ENCODE measurements around the gene DAPK2. TPM values are rescaled to one million over a fixed set of nuclear protein-coding genes. Genes with fewer than 3 reads are reported as not detected.
A peak's percentile ranks its signal among the peaks of the same experiment; 100 is the strongest.

The DAPK2 gene
- total RNA-seq, 2 donors from 2014 or later, result 13.8 to 40.4 TPM

DNA sequence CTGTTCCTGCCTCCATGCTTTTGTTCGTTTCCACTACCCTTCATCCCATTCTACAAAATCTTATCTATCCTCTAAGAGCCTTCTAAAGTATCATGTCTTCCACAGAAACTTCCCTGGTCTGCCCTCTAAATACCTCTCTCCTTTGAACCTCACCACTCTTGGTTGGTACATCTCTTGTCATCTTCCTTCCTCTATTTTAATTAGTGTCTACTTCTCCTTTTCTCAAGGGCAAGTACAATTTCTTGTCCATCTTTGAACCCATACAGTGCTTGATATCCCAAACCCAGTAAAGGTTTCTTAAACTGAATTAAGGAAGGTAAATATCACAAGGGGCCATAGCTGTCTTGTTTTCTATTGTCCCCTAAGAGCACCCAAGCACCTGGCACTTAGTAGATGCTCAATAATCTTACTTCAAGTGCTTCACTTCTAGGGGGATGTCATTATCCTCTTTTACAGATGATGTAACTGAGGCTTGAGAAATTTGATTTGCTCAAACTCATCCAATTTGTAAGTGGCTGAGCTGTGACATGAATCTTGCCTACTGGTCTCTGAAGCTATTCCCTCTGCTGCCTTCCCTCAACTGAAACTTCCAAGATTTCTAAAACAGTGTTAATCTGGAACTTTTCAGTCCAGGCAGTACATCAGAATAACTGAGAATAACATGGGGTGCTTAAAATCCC is 2.6 kb upstream of the DAPK2 start:
- Histone ChIP-seq H3K9me3 (no peaks in the 10 kb centered on the region), H3K36me3 (no peaks in the 10 kb centered on the region), H3K27ac (no peak overlapping the region), H3K4me3 (no peak overlapping the region), H3K27me3 (replicated peaks; ENCODE audit: insufficient read depth) (no peaks in the 10 kb centered on the region), H3K4me1 (replicated peaks) (no peaks in the 10 kb centered on the region)
- intact Hi-C loops (cut with DNase I), result loop anchor here (5.0 to 10.0 kb wide), 2 partner anchors 104 to 297 kb away; no protein-coding TSS in a partner anchor
- no peak for TF ChIP-seq POLR2A (IDR thresholded peaks at IDR 0.05)
- TF ChIP-seq, protein P1, sequence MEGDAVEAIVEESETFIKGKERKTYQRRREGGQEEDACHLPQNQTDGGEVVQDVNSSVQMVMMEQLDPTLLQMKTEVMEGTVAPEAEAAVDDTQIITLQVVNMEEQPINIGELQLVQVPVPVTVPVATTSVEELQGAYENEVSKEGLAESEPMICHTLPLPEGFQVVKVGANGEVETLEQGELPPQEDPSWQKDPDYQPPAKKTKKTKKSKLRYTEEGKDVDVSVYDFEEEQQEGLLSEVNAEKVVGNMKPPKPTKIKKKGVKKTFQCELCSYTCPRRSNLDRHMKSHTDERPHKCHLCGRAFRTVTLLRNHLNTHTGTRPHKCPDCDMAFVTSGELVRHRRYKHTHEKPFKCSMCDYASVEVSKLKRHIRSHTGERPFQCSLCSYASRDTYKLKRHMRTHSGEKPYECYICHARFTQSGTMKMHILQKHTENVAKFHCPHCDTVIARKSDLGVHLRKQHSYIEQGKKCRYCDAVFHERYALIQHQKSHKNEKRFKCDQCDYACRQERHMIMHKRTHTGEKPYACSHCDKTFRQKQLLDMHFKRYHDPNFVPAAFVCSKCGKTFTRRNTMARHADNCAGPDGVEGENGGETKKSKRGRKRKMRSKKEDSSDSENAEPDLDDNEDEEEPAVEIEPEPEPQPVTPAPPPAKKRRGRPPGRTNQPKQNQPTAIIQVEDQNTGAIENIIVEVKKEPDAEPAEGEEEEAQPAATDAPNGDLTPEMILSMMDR (IDR thresholded peaks at IDR 0.05), result no peak
- no peak for TF ChIP-seq POLR2AphosphoS5 (IDR thresholded peaks at IDR 0.05)
- DNase-seq (ENCODE audit: low spot score), result no peak
- 88% methylated on average over 1 of the region's 1 CpG for WGBS

DNA sequence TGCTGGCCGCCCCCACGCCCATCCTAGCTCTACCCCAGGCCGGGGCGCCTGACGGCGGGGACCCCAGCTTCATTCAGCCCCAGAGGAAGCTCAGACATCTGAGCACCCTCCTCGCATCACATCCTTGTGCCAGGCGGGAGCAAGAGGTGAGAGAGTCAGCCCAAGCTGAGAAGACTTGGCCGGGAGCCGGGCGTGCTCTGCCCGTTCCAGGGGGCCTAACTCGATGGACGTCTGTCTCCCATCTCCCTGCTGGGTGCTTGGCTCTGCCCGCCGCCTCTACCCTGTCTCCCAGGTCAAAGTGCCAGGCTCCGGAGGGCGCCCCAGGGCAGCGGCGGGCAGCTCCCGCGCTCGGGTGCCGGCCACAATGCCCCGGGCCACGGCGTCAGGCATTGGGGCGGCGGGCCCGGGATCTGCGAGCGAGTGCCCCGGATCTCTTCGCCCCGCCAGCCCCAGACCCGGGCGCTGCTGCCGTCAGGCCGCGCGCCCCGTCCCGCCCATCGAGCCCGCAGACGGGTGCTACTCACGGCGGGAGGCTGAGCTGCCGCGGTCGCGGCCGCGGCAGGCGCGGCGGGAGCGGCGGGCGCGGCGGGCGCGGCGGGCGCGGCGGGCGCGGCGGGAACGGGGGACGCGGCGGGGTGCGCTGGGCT is 388 bp downstream of the DAPK2 start:
- Histone ChIP-seq H3K36me3 (no peaks in the 10 kb centered on the region), H3K4me3 (peak overlapping the region; percentile 50 to 63), H3K4me1 (replicated peaks) (no peaks in the 10 kb centered on the region), H3K27ac (peak overlapping the region in 1 of 2 donors; percentile 4), H3K27me3 (replicated peaks; ENCODE audit: insufficient read depth) (no peaks in the 10 kb centered on the region), H3K9me3 (no peaks in the 10 kb centered on the region)
- DNase-seq (ENCODE audit: low spot score), result no peak
- WGBS, result 9% methylated on average over 66 of the region's 76 CpGs
- intact Hi-C loops (cut with DNase I), result loop anchor here (5.0 to 10.0 kb wide), 2 partner anchors 101 to 294 kb away; no protein-coding TSS in a partner anchor
- TF ChIP-seq POLR2AphosphoS5 (IDR thresholded peaks at IDR 0.05) (no peak), POLR2A (IDR thresholded peaks at IDR 0.05) (no peak)
- TF ChIP-seq, protein P1 (IDR thresholded peaks at IDR 0.05), result no peak

DNA sequence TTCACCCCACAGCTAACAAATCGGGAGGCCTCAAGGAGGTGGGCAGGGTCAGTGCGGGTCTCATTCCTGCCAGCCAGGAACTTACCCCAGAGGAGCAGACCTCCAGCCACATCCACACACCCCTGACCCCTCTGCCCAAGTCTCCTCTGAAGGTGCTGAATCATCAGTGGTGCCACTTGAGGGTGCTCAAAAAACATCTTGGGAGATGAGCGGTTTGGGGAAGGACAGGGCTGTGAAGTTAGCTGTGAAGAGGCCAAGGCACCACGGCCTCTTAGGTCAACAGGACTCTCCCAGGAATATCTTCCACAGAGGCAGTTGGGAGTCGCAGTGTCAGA is 1.2 kb downstream of the DAPK2 start:
- H3K4me3 ChIP-seq, result no peak overlapping the region
- H3K36me3 ChIP-seq, result no peaks in the 10 kb centered on the region
- no peaks in the 10 kb centered on the region for H3K9me3 ChIP-seq
- H3K27ac ChIP-seq, result no peak overlapping the region
- no peaks in the 10 kb centered on the region for H3K4me1 ChIP-seq (replicated peaks)
- DNase-seq (ENCODE audit: low spot score), result no peak
- intact Hi-C loops (cut with DNase I), result loop anchor here (5.0 to 10.0 kb wide), 2 partner anchors 100 to 293 kb away; no protein-coding TSS in a partner anchor
- no peak for TF ChIP-seq POLR2AphosphoS5 (IDR thresholded peaks at IDR 0.05)
- TF ChIP-seq, protein P1 (IDR thresholded peaks at IDR 0.05), result no peak
- TF ChIP-seq POLR2A (IDR thresholded peaks at IDR 0.05), result no peak
- H3K27me3 ChIP-seq (replicated peaks; ENCODE audit: insufficient read depth), result no peaks in the 10 kb centered on the region
- 89% methylated on average over 5 of the region's 5 CpGs for WGBS

GRCh38 chr15:64044300-64045100 is 1.8 kb downstream of the DAPK2 start:
- intact Hi-C loops (cut with DNase I), result loop anchor here (5.0 to 10.0 kb wide), 2 partner anchors 100 to 292 kb away; no protein-coding TSS in a partner anchor
- H3K27ac ChIP-seq, result no peak overlapping the region

More at GRCh38 chr15:64044300-64045100, 1.8 kb downstream of the DAPK2 start:
- no peak overlapping the region for H3K4me3 ChIP-seq
- no peaks in the 10 kb centered on the region for H3K4me1 ChIP-seq (replicated peaks)
- H3K36me3 ChIP-seq, result no peaks in the 10 kb centered on the region
- WGBS, result 89% methylated on average over 7 of the region's 7 CpGs
- TF ChIP-seq, protein P1 (IDR thresholded peaks at IDR 0.05), result no peak
- TF ChIP-seq POLR2AphosphoS5 (IDR thresholded peaks at IDR 0.05) (no peak), POLR2A (IDR thresholded peaks at IDR 0.05) (no peak)
- DNase-seq (ENCODE audit: low spot score), result no peak
- H3K9me3 ChIP-seq, result no peaks in the 10 kb centered on the region
- H3K27me3 ChIP-seq (replicated peaks; ENCODE audit: insufficient read depth), result no peaks in the 10 kb centered on the region
